ENCODE measurements around the gene CCDC136. TPM values are rescaled to one million over a fixed set of nuclear protein-coding genes. Genes with fewer than 3 reads are reported as not detected.
A peak's percentile ranks its signal among the peaks of the same experiment; 100 is the strongest.

The CCDC136 gene
- total RNA-seq, 1 donor from 2014 or later, result 2.7 TPM

DNA sequence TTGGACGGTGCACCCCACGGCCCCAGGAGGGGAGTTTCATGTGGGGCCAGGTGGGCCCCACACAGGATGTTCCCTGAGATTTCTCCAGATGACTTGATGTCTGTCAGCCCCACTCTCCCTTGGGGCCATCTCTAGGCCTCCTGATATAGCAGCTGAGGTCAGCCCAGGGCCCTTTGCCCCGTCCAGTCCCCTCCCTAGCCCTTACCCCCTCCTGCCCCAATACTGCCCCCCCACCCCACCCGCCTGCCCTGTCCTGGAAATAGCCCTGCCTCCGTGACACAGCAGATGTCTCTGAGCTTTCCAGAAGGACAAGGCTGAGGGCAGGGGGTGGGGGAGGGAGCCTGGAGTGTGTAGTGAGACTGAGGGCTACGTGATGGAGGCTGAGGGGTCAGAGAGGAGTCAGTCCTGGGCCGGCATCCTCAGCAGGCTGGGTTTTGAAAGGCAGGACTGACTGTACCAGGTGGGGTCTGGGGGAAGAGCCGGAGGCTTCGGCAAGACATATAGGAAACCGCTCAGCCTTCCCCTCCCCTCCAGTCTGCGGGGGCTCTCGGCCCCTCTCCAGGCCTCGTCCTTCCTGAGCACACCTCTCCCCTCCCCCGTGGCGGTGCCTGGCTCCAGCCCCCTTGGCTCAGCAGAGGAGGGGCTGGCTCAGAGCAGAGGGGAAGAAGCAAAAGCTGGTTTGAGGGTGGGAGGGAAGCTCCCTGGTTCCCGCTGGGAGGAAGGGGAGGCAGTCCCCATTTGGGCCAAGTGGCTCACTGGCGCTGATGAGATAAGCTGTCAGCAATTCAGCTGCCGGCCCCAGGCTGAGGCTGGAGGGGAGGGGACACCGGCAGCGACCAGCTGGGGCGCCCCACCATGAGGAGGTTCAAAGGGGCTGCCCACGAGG lies 40.5 kb downstream of the CCDC136 start:
- DNase-seq (ENCODE audit: low read depth, low spot score), result no peak

DNA sequence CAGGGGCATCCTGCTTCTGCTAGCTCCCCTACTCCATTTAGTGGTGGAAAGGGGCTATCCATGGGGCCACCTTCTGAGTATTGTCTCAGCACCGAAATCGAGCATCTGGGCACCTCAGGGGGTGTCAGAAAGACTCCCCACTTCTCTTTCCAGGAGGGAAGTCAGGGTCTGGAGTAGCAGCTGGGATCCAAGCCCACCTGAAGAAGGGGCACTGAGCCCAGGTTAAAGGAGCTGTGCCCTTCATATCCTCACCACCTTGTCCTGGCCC lies 41.0 kb downstream of the CCDC136 start:
- DNase-seq (ENCODE audit: low read depth, low spot score), result no peak

DNA sequence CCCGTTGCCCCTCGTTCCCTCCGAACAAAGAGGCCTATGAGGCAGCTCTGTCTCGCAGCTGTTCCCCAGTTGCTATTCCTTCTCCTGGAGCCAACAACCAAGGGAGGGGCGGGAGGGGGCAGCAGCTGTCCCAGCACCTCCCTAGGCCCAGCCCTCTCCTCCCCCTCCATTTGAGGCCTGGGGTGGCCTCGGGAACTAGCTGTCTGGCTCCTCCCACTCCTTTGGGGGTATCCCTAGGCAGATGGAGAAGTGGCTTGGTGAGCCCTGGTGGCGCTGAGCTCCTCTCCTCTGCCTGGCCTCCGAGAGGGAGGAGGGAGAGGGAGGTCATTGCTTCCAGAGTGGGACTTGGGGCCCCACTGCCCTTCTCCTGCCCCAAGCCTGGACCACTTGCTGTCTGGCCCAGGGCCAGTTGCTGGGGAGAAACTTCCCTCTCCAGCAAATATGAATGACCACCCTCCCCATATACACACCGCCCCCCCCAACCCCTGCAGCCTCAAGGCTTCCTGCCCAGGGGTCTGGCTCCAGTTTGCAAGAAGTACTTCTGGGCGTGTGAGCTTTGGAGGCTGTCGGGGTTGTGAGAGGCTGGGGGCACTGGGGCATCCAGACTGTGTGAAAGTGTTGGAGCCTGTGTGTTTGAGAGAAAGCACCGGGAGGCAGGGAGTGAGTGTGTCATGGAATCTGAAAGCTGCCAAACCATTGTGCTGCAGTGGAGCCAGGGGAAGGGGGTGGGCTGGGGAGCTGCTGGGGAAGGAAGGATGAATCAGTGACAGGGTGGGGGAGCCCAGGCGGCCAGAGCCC lies 41.6 kb downstream of the CCDC136 start:
- DNase-seq (ENCODE audit: low read depth, low spot score), result peak; percentile 88

DNA sequence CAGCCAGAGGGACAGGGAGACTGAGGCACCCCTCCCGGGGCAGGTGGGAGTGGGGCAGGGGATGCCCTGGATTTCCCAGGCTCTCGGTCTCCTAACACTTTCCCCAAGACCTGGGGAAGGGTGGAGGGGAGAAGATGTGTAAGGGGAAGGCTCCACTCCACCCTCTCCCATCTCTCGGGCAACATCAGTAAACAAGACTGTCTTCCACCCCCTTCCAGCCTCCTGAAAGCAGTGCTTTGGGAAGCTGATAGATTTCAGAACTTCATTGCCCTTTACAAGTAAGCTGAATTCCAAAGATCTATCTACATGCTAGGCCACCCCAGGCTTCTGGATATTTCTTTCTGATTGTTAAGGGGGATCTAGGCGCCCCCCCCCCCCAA lies 42.2 kb downstream of the CCDC136 start:
- DNase-seq (ENCODE audit: low read depth, low spot score), result no peak

DNA sequence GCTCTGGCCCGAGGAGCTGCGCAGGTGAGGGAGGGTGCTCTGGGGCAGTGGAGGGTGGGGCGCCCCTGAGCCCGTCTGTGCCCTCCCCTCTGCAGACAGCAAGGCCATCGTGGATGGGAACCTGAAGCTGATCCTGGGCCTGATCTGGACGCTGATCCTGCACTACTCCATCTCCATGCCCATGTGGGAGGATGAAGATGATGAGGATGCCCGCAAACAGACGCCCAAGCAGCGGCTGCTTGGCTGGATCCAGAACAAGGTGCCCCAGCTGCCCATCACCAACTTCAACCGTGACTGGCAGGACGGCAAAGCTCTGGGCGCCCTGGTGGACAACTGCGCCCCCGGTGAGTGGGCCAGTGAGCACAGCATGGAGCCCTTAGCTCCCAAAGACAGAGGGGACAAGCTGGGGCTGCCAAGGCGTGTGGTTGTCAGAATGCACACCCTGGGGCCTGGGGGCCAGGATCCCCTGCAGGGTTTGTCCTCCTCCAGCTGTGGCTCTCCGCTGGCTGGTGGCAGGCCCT lies 43.5 kb downstream of the CCDC136 start:
- no peak for DNase-seq (ENCODE audit: low read depth, low spot score)

DNA sequence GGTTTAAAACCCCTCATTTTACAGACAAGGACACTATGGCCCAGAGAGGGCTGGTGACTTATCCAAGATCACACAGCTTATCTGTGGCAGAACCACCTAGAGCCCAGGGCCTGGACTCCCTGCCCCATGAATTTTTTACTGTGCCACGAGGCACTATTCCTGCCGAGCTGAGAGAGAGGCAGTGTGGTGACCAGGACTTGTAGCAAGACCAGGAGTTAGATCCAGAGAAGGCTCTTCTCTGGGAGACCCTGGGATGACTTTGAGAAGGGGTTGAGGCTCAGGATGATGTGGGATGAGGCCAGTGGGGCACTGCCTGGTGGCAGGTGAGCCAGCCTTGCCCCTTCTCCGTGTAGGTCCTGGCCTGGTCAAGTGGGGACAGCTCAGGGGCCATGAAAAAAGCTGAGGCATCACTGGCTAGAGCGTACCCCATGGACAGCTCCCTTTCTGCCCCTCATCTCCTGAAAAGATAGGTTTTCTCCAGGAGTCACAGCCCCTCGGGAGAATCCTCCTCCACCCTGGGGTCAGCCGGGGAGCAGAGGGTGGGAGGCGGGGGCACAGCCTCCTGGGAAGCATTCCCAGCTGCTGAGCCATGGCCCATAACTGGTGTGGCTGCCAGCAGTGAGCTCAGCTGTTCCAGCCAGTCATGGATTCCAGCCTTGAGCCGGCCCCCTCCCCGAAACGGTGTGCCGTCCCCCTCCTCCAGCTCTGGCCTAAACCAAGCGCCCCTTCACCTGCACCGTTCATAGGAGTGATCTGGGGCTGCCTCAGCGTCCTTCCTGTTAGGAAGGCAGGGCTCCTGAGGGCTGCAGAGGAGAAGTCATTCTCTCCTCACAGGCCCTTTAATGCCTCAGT lies 44.2 kb downstream of the CCDC136 start:
- no peak for DNase-seq (ENCODE audit: low read depth, low spot score)

DNA sequence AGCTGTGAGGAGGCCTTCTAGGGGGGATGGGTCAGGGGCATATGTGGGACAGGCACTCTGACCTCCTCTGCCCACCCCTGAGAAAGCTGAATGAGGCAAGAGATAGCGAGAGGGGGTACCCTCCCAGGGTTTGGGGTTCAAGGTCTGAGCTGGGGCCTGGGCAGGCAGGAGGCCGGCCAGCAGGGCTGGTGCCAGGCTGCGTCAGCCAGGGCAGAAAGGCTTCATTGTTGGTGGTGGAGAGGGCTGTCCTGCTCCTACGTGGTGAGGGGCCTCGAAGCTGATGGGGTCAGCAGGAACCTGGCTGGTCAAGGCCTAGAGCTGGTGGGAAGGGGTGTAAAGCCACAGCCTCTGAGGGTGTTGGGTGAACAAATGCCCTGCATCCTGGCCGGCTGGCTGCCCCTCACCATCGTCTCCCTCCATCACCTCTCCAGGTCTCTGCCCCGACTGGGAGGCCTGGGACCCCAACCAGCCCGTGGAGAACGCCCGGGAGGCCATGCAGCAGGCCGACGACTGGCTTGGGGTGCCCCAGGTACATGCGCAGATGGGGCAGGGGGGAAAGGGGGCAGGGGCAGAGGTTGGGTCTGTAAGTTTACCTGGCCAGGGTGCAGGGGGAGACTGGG lies 45.1 kb downstream of the CCDC136 start:
- no peak for DNase-seq (ENCODE audit: low read depth, low spot score)

DNA sequence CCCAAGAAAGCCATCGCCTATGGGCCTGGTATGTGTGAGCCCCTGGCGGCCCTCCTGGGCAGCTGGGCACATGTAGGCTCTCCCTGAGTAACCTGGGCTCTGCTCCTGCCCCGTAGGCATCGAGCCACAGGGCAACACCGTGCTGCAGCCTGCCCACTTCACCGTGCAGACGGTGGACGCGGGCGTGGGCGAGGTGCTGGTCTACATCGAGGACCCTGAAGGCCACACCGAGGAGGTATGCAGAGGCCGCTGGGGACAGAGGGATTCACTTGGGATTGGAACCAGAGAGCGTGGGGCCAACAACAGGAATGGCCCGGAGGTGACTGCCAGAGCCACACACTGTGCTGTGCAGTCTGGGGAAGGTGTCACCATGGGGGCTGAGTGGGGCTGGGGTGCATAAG lies 45.8 kb downstream of the CCDC136 start:
- DNase-seq (ENCODE audit: low read depth, low spot score), result no peak

DNA sequence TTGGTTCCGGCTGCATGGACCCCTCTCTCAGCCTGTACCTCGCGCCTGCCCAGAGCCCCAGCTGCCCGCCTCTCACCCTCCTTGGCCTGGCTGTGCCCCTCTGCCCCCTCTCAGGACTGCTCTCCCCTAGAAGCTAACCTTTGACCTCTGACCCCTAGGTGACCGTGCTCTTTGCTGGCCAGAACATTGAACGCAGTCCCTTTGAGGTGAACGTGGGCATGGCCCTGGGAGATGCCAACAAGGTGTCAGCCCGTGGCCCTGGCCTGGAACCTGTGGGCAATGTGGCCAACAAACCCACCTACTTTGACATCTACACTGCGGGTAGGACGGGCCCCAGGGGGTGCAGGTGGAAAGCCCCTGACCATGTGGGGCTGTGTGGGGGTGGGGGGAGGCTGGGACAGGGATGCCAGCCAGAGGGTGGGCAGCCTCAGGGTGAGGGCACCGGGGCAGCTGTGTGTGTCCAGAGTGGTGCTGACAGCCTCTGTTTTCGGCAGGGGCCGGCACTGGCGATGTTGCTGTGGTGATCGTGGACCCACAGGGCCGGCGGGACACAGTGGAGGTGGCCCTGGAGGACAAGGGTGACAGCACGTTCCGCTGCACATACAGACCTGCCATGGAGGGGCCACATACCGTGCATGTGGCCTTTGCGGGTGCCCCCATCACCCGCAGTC lies 46.5 kb downstream of the CCDC136 start:
- DNase-seq (ENCODE audit: low read depth, low spot score), result no peak

DNA sequence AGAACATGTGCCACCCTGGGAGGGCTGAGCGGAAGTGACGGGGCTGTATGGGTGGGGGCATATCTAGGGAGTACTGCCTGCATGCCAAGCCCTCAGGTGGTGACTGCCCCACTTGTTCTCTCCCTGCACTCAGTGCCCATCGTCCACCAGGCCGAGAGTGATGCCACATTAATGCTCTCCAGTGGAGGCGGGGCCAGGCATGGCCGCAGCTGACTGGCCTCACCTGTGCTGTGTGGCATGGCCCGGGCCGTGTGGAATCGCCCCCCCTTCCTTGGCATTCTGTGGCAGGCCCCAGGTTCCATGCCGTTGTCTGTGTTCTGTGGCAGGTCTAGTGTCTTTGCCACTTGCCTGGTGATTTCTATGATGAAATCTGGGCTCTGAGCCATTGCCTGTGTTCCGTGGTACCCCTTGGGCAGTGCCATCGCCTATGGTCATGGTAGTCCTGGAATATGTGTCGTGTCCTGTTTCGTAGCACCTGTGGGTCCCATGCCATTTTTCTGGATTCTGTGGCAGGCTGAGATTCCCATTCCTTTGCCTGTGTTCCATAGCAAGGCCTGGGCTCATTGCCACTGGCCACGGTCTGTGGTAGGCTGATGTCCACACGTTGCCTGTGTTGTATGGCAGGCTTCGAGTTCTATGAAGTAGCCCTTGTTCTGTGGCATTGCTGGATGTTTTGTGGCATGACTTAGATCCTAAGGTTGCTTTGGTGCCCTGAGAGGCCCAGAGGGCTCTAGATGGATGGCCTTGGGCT lies 47.4 kb downstream of the CCDC136 start:
- DNase-seq (ENCODE audit: low read depth, low spot score), result no peak

DNA sequence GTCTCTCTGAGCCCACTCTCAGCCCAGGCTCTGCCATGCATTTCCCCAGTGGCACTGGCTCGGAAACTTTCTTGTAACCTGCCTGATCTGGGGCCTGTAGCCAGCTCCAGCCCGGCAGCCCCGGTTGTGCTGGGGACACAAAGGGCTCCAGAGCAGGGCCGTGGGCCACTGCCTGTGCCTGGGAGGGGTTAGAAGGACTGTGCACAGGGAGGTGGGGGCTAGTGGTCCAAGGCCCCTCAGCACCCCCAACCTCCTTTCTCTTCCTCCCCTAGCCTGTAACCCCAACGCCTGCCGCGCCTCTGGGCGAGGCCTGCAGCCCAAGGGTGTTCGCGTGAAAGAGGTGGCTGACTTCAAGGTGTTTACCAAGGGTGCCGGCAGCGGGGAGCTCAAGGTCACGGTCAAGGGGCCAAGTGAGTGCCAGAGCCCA lies 48.0 kb downstream of the CCDC136 start:
- no peak for DNase-seq (ENCODE audit: low read depth, low spot score)

DNA sequence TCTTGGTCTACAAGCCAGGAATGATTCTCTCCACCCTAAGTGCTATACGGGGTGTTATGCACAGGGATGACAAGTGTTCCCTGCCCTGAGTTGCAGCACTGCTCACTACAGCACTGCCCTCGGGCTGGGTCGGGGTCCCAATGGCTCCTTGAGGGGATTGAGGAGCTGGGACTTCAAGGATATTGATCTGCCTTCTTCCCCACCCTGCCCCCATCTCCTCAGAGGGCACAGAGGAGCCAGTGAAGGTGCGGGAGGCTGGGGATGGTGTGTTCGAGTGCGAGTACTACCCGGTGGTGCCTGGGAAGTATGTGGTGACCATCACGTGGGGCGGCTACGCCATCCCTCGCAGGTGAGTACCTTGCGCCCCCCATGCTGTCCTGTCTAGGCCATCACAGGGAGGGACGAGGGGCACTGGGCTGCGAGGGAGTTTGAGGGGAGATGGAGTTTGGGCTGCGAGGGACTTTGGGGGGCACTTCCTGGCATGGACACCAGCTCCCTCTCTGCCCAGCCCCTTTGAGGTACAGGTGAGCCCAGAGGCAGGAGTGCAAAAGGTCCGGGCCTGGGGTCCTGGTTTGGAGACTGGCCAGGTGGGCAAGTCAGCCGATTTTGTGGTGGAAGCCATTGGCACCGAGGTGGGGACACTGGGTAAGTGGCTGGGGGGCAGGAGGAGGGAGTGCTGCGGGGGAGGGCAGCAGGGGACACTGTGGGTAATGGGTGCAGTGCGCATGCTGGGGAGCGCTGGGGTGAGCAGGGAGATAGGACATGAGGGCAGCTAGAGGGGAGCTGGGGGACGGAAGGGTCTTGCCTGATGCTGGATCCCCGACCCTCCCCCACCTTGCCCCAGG lies 48.8 kb downstream of the CCDC136 start:
- no peak for DNase-seq (ENCODE audit: low read depth, low spot score)

DNA sequence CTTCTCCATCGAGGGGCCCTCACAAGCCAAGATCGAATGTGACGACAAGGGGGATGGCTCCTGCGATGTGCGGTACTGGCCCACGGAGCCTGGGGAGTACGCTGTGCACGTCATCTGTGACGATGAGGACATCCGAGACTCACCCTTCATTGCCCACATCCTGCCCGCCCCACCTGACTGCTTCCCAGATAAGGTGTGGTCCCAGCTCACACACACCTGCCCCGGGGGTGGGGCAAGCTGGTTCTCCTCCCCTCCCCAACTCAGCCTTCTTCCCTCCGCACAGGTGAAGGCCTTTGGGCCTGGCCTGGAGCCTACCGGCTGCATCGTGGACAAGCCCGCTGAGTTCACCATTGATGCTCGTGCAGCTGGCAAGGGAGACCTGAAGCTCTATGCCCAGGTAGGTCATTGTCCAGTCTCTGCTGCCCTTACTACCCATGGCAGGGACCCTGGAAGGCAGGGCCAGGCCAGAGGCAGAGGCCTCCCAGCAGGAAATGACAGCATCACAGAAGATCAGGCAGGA lies 49.5 kb downstream of the CCDC136 start:
- DNase-seq (ENCODE audit: low read depth, low spot score), result no peak

DNA sequence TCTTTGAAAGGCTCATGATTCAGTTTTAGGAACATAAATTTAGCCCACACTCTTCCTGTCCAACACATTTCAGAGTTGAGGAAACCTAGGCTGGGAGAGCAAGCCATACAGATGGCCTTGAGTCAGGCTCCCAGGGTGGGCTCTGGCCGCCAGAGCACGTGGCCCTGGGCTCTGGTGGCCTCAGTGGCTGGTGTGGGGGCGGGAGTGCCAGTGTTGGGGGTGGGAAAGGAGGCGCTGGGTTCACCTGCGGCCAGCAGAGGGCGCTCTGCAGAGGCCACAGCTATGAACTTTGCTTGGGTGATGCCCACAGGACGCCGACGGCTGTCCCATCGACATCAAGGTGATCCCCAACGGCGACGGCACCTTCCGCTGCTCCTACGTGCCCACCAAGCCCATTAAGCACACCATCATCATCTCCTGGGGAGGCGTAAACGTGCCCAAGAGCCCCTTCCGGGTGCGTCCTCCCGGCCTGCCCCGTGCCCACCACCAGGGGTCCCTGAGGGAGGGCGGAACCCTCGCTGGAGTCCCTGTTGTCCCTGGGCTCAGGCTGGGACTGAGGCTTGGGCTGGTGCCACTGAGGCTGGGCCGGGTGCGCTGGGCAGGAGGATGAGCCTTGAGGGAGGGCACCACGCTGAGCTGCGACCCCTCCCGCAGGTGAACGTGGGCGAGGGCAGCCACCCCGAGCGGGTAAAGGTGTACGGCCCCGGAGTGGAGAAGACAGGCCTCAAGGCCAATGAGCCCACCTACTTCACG lies 50.3 kb downstream of the CCDC136 start:
- no peak for DNase-seq (ENCODE audit: low read depth, low spot score)

DNA sequence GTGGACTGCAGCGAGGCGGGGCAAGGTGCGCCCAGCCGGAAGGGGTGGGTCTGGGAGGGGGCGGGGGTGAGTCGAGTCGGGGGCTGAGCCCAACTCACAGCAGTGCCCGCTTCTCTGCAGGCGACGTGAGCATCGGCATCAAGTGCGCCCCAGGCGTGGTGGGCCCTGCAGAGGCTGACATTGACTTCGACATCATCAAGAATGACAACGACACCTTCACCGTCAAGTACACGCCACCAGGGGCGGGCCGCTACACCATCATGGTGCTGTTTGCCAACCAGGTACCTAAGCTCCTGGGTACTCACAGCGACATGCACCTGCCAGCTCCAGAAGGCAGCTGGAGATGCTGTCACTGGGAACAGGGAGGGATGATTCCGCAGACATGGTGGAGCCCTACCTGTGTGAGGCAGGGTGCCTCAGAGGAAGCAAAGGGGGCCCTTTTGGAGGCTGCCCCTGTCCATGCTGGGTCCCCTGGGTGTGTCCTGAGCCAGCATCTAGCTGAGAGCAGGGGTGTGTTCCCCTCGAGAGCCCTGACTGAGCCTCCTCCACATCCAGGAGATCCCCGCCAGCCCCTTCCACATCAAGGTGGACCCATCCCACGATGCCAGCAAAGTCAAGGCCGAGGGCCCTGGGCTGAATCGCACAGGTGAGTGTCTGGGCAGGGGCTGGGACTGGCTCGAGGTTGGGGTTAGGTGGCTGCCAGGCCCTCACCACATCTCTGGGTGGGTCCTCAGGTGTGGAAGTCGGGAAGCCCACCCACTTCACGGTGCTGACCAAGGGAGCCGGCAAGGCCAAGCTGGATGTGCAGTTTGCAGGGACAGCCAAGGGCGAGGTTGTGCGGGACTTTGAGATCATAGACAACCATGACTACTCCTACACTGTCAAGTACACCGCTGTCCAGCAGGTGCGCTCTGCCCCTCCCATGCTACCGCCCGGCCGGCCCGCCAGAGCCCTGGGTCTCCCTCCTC lies 51.2 kb downstream of the CCDC136 start:
- no peak for DNase-seq (ENCODE audit: low read depth, low spot score)

DNA sequence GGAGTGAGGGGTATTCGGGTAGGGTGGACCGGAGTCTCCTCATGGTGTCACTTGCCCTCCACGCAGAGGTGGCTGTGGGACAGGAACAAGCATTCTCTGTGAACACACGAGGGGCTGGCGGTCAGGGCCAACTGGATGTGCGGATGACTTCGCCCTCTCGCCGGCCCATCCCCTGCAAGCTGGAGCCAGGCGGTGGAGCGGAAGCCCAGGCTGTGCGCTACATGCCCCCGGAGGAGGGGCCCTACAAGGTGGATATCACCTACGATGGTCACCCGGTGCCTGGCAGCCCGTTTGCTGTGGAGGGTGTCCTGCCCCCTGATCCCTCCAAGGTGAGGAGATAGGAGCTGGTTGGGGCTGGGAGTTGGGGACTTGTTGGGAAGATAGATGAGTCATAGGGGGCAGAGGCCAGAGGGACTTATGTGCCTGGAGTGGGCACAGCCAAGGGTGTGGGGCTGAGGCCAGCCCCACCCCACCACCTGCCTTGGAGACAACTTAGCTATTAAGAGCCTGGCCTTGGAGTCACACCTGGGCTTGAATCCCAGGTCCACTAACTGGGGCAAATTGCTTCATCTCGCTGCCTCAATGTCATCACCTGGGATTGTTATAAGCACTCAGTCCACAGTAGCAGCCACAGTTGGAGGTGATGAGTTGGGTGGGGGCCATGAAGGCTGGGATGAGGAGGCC lies 52.3 kb downstream of the CCDC136 start:
- no peak for DNase-seq (ENCODE audit: low read depth, low spot score)

Measured in pulmonary artery endothelial cell (primary cell).